Kidney glomerular epithelial cell (primary cell): ENCODE data around the gene PRELID3B.

Experiments used
- DNase-seq: peaks from one replicate; lab custom pipeline; 2025; lab: John Stamatoyannopoulos, UW

Gene PRELID3B

DNA sequence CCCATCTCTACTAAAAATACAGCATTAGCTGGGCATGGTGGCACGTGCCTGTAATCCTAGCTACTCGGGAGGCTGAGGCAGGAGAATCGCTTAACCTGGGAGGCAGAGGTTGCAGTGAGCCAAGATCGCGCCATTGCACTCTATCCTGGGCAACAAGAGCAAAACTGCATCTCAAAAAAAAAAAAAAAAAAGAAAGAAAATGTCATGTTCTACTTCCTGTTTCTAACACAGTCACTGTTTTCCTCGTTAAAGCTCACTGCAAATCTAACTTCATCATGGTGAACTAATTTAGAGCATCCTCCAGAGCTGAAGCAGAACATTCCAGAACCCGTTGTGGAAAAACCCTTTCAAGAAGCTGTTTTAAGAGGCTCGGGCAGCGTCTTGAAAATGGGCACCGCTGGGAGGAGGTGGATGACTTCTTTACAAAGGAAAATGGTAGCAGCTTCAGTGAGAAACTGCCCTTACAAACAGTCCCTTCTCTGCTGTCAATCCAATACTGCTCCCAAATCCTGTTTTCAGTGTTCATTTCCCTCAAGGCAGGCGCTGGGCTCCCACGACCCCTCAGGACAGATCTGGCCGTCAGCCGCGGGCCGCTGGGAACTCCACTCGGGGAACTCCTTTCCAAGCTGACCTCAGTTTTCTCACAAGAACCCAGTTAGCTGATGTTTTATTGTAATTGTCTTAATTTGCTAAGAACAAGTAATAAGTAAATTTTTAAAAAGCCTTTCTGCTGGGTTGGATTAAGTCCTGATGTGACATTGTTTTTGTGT lies 48.0 kb downstream of the PRELID3B start:
- no peak for DNase-seq

DNA sequence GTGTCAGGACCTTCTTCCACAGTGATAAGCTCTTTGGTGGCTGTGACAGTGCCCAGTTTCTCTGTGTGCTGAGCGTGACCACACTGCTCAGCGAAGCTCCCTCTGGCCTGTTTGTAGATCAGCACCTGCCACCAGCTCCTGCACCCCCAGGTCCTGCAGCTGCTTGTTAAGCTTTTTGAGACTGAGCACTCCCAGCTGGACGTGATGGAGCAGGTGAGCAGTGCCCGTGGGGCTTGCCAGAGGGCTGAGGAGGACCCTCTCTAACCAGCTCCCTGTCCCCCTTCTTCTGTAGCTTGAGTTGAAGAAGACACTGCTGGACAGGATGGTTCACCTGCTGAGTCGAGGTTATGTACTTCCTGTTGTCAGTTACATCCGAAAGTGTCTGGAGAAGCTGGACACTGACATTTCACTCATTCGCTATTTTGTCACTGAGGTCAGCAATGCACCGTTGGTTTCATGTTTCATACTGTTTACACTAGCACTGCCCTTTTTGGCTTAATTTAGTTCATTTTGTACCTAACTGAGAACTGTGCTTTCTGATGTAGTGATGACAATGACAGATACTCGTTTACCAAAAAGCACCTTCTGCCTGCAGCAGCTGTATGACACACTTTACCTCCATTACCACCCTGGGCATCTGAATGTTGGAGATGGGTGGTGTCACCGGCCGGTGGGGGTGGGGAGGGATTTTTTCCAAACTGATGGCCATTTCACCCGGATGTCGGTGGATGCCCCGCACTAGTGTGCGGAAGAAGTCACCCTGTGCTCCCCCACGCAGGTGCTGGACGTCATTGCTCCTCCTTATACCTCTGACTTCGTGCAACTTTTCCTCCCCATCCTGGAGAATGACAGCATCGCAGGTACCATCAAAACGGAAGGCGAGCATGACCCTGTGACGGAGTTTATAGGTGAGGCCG lies 49.0 kb downstream of the PRELID3B start:
- no peak for DNase-seq

DNA sequence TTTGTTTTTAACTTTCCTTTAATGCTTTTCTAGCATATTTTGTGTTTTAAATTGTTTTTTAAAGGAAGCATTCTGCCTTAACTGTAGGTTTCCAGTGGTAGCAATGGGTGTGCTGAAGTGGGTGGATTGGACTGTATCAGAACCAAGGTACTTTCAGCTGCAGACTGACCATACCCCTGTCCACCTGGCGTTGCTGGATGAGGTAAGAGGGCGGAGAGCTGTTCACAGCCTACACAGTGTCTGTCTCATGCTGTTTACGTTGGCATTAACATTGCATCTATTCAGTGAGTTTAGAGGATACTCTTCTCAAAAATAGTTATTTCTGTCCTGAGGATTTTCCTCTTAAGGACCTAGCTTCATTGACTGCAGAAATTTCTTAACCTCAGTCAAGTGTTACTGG lies 49.7 kb downstream of the PRELID3B start:
- no peak for DNase-seq

DNA sequence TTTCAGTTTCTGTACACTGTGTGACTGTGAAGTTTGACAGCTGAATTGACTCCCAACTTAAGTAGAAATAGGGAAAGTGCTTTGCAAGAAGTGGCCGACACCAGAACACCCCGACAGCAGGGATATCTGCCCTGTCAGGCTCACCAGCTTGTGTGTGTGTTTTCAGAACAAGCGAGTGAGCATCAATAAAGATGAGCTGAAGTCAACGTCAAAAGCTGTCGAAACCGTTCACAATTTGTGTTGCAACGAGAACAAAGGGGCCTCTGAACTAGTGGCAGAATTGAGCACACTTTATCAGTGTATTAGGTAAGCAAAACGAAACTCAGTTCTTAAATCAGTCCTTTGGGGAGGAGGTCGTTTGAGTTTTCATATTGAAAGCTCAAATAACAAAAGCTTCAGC lies 50.9 kb downstream of the PRELID3B start:
- no peak for DNase-seq

DNA sequence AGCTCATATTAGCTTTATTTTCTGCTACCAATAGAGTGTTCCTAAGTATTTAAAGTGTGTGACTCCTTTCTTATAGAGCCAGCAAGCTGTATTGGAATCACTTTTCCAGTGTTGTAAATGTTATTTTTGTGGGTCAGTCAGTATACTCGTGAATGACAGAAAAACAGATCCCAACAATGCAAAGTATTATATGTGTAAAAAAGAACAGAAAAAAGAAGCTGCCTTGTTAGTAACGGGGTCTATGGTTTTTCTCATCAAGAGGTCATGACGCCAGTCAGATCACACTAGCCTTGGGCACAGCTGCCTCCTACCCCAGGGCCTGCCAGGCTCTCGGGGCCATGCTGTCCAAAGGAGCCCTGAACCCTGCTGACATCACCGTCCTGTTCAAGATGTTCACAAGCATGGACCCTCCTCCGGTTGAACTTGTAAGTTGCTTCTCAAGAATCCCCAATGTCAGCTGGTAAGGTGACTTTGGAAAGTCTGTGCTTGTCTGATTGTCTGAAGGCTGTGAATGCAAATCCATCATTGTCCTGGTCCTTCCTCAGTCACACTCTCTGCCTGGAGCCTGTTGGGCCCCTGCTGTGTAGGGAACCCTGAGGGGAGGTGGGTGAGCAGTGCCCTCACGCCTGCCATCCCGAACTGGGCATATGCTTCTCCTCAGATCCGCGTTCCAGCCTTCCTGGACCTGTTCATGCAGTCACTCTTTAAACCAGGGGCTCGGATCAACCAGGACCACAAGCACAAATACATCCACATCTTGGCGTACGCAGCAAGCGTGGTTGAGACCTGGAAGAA lies 51.7 kb downstream of the PRELID3B start:
- DNase-seq, result no peak

DNA sequence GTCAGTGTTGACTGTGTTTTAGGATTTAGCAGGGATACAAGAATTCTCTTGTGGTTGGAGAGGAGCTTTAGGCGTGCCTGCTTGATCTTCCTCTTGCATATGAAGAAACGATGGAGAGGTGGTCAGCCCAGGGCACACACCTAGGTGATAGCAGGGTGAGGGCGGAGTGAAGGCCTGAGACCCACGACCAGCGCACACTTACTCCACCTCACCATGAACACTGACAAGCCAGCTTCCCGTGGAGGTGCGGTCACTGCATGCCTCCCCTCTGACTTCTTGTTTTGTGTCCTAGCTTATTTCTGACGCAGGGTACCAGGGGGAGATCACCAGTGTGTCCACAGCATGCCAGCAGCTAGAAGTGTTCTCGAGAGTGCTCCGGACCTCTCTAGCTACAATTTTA lies 53.4 kb downstream of the PRELID3B start:
- DNase-seq, result no peak

DNA sequence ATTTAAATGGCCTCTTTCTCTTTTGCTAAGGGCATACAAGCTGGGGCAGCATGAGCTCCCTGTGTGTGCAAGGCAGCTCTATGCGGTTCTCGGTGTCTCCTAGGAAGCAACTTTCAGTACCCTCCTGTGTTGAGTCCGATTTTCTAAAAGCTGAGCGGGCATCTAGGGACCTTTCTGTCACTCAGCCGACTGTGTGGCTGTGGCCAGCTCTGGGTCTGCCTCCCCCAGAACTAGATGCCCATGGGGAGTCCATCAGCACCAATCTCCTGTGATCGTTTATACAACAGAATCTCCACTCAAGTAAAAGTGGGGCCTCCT lies 54.1 kb downstream of the PRELID3B start:
- no peak for DNase-seq

DNA sequence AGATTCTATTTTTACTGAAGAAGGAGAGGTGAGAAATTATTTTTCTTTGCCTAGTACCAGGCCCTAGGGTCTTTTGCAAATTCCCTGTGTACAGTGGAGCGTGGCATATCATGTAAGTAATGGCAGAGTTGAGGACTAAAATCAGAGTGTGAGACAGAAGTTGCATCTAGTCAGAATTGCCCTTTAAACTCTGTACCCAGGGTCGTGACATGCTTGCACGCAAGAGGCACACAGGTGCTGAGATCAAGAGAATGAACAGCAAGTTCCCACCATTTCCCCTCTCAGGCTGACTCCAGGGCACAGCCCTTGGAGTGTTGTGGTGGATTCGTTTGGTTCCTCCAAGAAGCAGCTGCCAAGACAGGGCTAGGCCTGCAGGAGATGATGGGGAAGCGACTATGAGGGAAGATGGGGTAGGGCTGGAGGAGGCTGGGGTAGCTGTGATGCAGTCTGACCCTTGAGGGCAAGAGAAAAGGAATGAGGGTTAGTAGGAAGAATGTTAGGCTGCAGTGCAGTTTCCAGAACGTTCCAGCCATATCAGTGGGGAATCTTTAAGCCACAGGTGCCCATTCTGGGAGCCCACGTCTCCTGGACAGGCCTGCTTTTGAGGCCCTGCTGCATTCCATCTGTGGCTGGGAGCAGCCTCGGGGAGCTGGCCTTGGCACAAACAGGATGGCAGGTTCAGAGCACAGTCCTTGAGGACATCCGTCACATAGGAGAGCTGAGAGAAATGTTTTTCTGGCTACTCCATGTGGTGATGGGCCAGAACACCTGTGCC lies 54.6 kb downstream of the PRELID3B start:
- DNase-seq, result no peak

DNA sequence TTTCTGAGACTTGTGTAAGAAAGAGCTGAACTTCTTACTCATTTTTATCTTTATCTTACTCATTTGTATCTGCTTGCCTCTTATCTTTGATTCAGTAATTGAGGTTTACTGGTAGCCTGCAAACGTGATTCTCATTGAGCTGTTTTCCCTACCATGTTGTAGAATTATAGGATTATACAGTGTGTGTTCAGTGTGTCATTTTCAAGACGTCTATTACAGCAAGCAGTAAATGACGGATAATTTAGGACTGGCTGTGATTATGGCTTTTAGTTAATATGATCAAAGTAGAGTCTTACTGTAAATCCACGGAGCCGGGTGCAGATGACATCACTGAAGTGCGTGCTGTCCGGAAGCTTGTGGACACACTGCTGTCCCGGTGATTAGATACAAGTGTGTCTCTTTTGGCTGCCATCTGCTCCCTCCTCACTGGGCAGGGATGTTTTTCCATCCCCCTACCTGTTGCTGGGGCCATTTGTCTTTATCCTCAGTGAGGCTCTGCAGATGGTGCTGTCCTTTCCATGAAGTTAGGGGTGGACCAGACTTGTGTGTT lies 55.5 kb downstream of the PRELID3B start:
- DNase-seq, result no peak

DNA sequence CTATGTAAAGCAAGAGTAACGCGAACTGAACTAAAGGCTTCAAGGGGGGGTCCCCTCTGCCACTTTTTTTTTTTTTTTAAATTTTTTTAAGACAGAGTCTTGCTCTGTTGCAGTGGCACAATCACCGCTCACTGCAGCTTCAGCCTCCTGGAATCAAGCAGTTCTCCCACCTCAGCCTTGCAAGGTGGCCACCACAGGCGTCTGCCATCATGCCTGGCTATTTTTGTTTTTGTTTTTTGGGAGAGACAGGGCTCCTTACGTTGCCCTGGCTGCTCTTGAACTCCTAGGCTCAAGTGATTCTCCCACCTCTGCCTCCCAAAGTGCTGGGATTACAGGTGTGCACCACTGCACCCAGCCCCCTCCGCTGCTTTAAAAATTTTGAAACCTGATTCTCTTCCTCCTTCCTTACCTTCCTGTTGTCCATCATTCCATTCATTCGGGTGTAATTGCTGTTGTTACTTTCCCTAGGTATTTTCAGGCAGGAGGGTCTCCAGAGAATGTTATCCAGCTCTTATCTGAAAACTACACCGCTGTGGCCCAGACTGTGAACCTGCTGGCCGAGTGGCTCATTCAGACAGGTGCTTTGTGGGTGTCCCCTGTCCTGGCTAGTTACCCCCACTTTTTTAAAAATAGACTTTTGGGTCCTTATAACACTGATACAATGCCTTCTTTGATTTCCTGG lies 56.2 kb downstream of the PRELID3B start:
- DNase-seq, result no peak

DNA sequence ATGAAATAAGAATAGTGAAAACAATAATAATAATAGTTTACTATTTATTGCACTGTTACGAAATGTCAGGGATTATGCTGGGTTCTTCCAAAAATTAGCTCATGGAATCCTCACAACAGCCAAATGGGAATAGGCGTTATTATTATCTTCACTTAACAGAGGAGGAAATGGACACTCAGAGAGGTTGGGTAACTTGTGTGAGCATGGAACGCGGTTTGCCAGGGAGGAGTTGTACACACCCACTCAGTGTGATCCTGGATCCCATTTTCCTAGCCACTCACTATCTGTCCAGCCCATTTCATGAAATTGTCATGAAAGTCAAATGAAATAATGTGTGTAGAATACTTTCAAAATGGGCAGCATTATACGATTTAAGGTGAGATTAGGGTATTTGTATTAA lies 56.9 kb downstream of the PRELID3B start:
- DNase-seq, result no peak

DNA sequence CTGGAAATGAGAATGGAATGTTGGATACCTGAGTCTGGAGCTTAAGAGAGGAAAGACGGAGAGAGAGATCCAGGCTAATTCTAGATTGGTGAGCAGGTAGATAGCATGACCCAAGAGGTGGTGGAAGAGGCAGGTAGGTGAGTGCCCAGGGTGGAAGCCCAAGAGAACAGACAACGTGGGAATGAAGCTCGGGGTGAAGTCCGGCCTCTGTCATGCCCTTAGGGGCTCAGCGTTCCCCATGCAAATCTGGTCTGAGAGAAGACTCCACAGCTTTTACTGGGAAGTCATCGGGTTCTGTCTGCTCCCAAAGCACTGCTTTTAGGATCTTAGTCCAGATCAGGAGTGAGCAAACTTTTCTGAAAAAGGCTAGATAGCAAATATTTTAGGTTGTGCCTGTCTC lies 57.9 kb downstream of the PRELID3B start:
- DNase-seq, result no peak
